Ecto neural progenitor cell (in vitro differentiated cells): Measurements from ENCODE around the gene NID2.

Experiments used
- DNase-seq: peaks from one replicate; pipeline ENCODE4 v3.0.0-alpha.2; 2018; ENCODE audit warnings: low spot score

NID2 gene

GRCh38 chr14:52002542-52002941 lies 66.3 kb downstream of the NID2 start:
- no peak for DNase-seq

- DNase-seq = no peak
Measured at GRCh38 chr14:52000696-52001095, 68.2 kb downstream of the NID2 start.

- no peak for DNase-seq
Measured at GRCh38 chr14:52000019-52000582, 68.8 kb downstream of the NID2 start.

GRCh38 chr14:51999084-51999483 lies 69.8 kb downstream of the NID2 start:
- no peak for DNase-seq

- no peak for DNase-seq
Measured at GRCh38 chr14:51998348-51998747, 70.5 kb downstream of the NID2 start.

- DNase-seq = no peak
Measured at GRCh38 chr14:51996148-51996746, 72.6 kb downstream of the NID2 start.

GRCh38 chr14:51993285-51993920 lies 75.5 kb downstream of the NID2 start:
- DNase-seq = no peak

- no peak for DNase-seq
Measured at GRCh38 chr14:51990488-51990887, 78.4 kb downstream of the NID2 start.

GRCh38 chr14:51989293-51990234 lies 79.3 kb downstream of the NID2 start, which contains the start of gene RTRAF:
RTRAF (plus strand) TSS chr14:51989546; CDS start chr14:51989640, 94 bp downstream.
- DNase-seq = peak; percentile 93

- DNase-seq = no peak
Measured at GRCh38 chr14:51988221-51988620, 80.6 kb downstream of the NID2 start.

- no peak for DNase-seq
Measured at GRCh38 chr14:51981218-51981854, 87.5 kb downstream of the NID2 start.

GRCh38 chr14:51979088-51979709 lies 89.7 kb downstream of the NID2 start:
- peak; percentile 85 for DNase-seq

GRCh38 chr14:51978681-51979085 lies 90.2 kb downstream of the NID2 start:
- DNase-seq = no peak

- no peak for DNase-seq
Measured at GRCh38 chr14:51977075-51977474, 91.8 kb downstream of the NID2 start.

- DNase-seq = no peak
Measured at GRCh38 chr14:51972566-51972965, 96.3 kb downstream of the NID2 start.

- DNase-seq = no peak
Measured at GRCh38 chr14:51969852-51970540, 98.9 kb downstream of the NID2 start.

GRCh38 chr14:51967521-51967920 lies 101.3 kb downstream of the NID2 start:
- DNase-seq = no peak

GRCh38 chr14:51963286-51963685 lies 105.6 kb downstream of the NID2 start:
- DNase-seq = no peak

GRCh38 chr14:51962711-51963110 lies 106.1 kb downstream of the NID2 start:
- no peak for DNase-seq

GRCh38 chr14:51960866-51961265 lies 108.0 kb downstream of the NID2 start:
- DNase-seq = no peak

- DNase-seq = no peak
Measured at GRCh38 chr14:51959928-51960327, 108.9 kb downstream of the NID2 start.
